Measurements from ENCODE around the gene ZKSCAN7. TPM values are rescaled to one million over a fixed set of nuclear protein-coding genes. Genes with fewer than 3 reads are reported as not detected.

ZKSCAN7 gene
- total RNA-seq, 1 experiment from 2014 or later, result 0.59 TPM

GRCh38 chr3:44510000-44510368 lies 45.0 kb upstream of the ZKSCAN7 start:
- Mint-ChIP-seq H3K27ac (ENCODE audit: unreplicated experiment) (peak overlapping the region; percentile 87), H3K36me3 (ENCODE audit: insufficient read depth, unreplicated experiment) (peaks cover 20% of the 10 kb centered on the region), H3K4me1 (ENCODE audit: low read depth, unreplicated experiment) (peaks cover 8% of the 10 kb centered on the region), H3K9me3 (ENCODE audit: low read depth, unreplicated experiment) (peaks cover 9% of the 10 kb centered on the region), H3K4me3 (ENCODE audit: low read depth, unreplicated experiment) (peak overlapping the region; percentile 88), H3K27me3 (ENCODE audit: unreplicated experiment) (no peaks in the 10 kb centered on the region)
- no peak for DNase-seq
- intact Hi-C loops (cut with micrococcal nuclease; ENCODE audit: unreplicated experiment), result loop anchor here (5.0 kb wide), 1 partner anchor 137 kb away; the partner anchor contains the start of gene ZNF35
- TF ChIP-seq CTCF (IDR thresholded peaks at IDR 0.05; ENCODE audit: unreplicated experiment), result no peak
- CTCF ChIA-PET, result no interaction called here
- BruUV-seq (replicated peaks), result no TSS peak

GRCh38 chr3:44511238-44511566 lies 43.8 kb upstream of the ZKSCAN7 start:
- peak overlapping the region; percentile 88 for H3K4me3 Mint-ChIP-seq (ENCODE audit: low read depth, unreplicated experiment)
- BruUV-seq (replicated peaks), result no TSS peak
- CTCF ChIA-PET, result interaction anchor here (0.8 kb wide), 1 partner anchor 188 kb away, joined by 3 read pairs; no protein-coding TSS in a partner anchor
- intact Hi-C loops (cut with micrococcal nuclease; ENCODE audit: unreplicated experiment), result loop anchor here (5.0 kb wide), 1 partner anchor 136 kb away; the partner anchor contains the start of gene ZNF35
- TF ChIP-seq CTCF (IDR thresholded peaks at IDR 0.05; ENCODE audit: unreplicated experiment), result no peak
- no peak for DNase-seq
- no peaks in the 10 kb centered on the region for H3K27me3 Mint-ChIP-seq (ENCODE audit: unreplicated experiment)
- H3K4me1 Mint-ChIP-seq (ENCODE audit: low read depth, unreplicated experiment), result peaks cover 8% of the 10 kb centered on the region
- H3K27ac Mint-ChIP-seq (ENCODE audit: unreplicated experiment), result peak overlapping the region; percentile 87
- H3K9me3 Mint-ChIP-seq (ENCODE audit: low read depth, unreplicated experiment), result peaks cover 2% of the 10 kb centered on the region
- H3K36me3 Mint-ChIP-seq (ENCODE audit: insufficient read depth, unreplicated experiment), result peaks cover 20% of the 10 kb centered on the region

GRCh38 chr3:44513513-44513912 lies 41.5 kb upstream of the ZKSCAN7 start:
- no peaks in the 10 kb centered on the region for H3K27me3 Mint-ChIP-seq (ENCODE audit: unreplicated experiment)
- CTCF ChIA-PET, result no interaction called here
- no peak for TF ChIP-seq CTCF (IDR thresholded peaks at IDR 0.05; ENCODE audit: unreplicated experiment)
- H3K4me3 Mint-ChIP-seq (ENCODE audit: low read depth, unreplicated experiment), result no peak overlapping the region
- peaks cover 2% of the 10 kb centered on the region for H3K9me3 Mint-ChIP-seq (ENCODE audit: low read depth, unreplicated experiment)
- DNase-seq, result no peak
- BruUV-seq (replicated peaks), result no TSS peak
- H3K36me3 Mint-ChIP-seq (ENCODE audit: insufficient read depth, unreplicated experiment), result peaks cover 20% of the 10 kb centered on the region
- no peak overlapping the region for H3K27ac Mint-ChIP-seq (ENCODE audit: unreplicated experiment)
- H3K4me1 Mint-ChIP-seq (ENCODE audit: low read depth, unreplicated experiment), result peaks cover 8% of the 10 kb centered on the region
- intact Hi-C loops (cut with micrococcal nuclease; ENCODE audit: unreplicated experiment), result loop anchor here (5.0 kb wide), 1 partner anchor 134 kb away; the partner anchor contains the start of gene ZNF35

GRCh38 chr3:44516230-44516629 lies 38.8 kb upstream of the ZKSCAN7 start:
- H3K27me3 Mint-ChIP-seq (ENCODE audit: unreplicated experiment), result no peaks in the 10 kb centered on the region
- intact Hi-C loops (cut with micrococcal nuclease; ENCODE audit: unreplicated experiment), result no loop called here
- no peak overlapping the region for H3K27ac Mint-ChIP-seq (ENCODE audit: unreplicated experiment)
- CTCF ChIA-PET, result no interaction called here
- H3K9me3 Mint-ChIP-seq (ENCODE audit: low read depth, unreplicated experiment), result peaks cover 7% of the 10 kb centered on the region
- no peak for DNase-seq
- no peaks in the 10 kb centered on the region for H3K4me1 Mint-ChIP-seq (ENCODE audit: low read depth, unreplicated experiment)
- no peaks in the 10 kb centered on the region for H3K36me3 Mint-ChIP-seq (ENCODE audit: insufficient read depth, unreplicated experiment)
- BruUV-seq (replicated peaks), result no TSS peak
- no peak overlapping the region for H3K4me3 Mint-ChIP-seq (ENCODE audit: low read depth, unreplicated experiment)
- TF ChIP-seq CTCF (IDR thresholded peaks at IDR 0.05; ENCODE audit: unreplicated experiment), result no peak
